ENCODE measurements around the gene PHPT1. TPM values are rescaled to one million over a fixed set of nuclear protein-coding genes. Genes with fewer than 3 reads are reported as not detected.

Gene PHPT1
- total and polyA plus RNA-seq, 8 donors = 31.5 to 168 (median 42.9) TPM

- peaks cover 12 to 56% (median 41%) of the 10 kb centered on the region in 3 donors for H3K27me3 ChIP-seq
- DNase-seq = peak; percentile 91 to 93
- no peaks in the 10 kb centered on the region for H3K9me3 ChIP-seq
- peaks cover 49 to 83% (median 82%) of the 10 kb centered on the region in 4 donors for H3K4me1 ChIP-seq
- H3K27ac ChIP-seq = peak overlapping the region; percentile 85 to 99 (median 92)
- intact Hi-C loops (cut with DNase I; ENCODE audit: low total_unique reads) = no loop called here
- peaks cover 8 to 12% (median 10%) of the 10 kb centered on the region in 4 donors for H3K36me3 ChIP-seq
- 0 to 2% (median 1%) methylated on average over 38 to 48 of the region's 48 CpGs for WGBS, 5 donors
- peak overlapping the region; percentile 55 to 85 (median 61) for H3K4me3 ChIP-seq
- no peak for TF ChIP-seq EP300 (IDR thresholded peaks at IDR 0.05)
- peak; percentile 13 to 93 (median 92) for TF ChIP-seq POLR2AphosphoS5 (IDR thresholded peaks at IDR 0.05)
Measured at GRCh38 chr9:136847826-136848392, 1.3 kb upstream of the PHPT1 start.

GRCh38 chr9:136848393-136849037, 694 bp upstream of the PHPT1 start:
- Histone ChIP-seq H3K4me3 (peak overlapping the region; percentile 55 to 85 (median 61)), H3K36me3 (peaks cover 8 to 12% (median 10%) of the 10 kb centered on the region in 4 donors), H3K27me3 (peaks cover 12 to 50% (median 37%) of the 10 kb centered on the region in 3 donors), H3K9me3 (no peaks in the 10 kb centered on the region), H3K4me1 (peaks cover 43 to 77% (median 76%) of the 10 kb centered on the region in 4 donors), H3K27ac (peak overlapping the region; percentile 85 to 99 (median 92))
- intact Hi-C loops (cut with DNase I; ENCODE audit: low total_unique reads) = no loop called here
- DNase-seq = peak; percentile 44 to 71
- WGBS, 5 donors = 0 to 10% (median 0%) methylated on average over 29 to 49 of the region's 53 CpGs
- TF ChIP-seq POLR2AphosphoS5 (IDR thresholded peaks at IDR 0.05) = no peak
- TF ChIP-seq POLR2A (IDR thresholded peaks at IDR 0.05) = no peak
- TF ChIP-seq CTCF (IDR thresholded peaks at IDR 0.05) = no peak
- no peak for TF ChIP-seq EP300 (IDR thresholded peaks at IDR 0.05)

DNA sequence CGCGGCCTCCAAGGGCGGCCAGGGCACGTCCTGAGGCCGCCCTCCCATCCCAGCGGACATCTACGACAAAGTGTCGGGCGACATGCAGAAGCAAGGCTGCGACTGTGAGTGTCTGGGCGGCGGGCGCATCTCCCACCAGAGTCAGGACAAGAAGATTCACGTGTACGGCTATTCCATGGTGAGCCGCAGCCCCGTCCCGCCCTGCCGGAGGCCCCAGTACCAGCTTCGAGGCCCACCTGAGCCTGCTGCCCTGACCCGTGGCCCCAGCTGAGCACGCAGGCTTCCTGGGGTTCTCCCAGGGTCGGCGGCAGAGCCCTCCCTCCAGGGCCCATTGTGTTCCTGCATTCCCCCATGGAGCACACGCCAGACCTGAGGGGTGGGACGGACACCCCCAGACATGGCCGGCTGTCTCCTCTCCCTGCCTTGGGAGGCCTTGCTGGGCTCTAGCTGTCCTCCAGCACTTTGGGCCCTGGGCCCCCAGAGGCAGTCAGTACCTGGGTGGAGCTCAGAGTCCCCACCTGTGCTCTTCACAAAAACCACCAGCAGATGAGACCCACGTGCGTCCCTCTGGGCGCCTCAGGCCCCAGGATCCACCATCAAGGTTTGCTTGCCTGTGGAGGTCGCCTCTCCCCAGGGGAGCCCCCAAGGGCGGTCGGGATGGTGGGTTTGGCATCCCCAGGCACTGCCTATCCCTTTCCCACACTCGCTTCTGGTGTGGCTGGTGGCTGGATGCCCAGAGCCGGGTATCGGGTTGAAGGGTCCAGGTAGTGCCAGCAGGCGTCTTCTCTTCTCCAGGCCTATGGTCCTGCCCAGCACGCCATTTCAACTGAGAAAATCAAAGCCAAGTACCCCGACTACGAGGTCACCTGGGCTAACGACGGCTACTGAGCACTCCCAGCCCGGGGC, 1.0 kb downstream of the PHPT1 start:
- H3K4me3 ChIP-seq = peak overlapping the region; percentile 55 to 85 (median 61)
- H3K9me3 ChIP-seq = no peaks in the 10 kb centered on the region
- no peak for TF ChIP-seq EP300 (IDR thresholded peaks at IDR 0.05)
- TF ChIP-seq POLR2A (IDR thresholded peaks at IDR 0.05) = no peak
- no peak for TF ChIP-seq POLR2AphosphoS5 (IDR thresholded peaks at IDR 0.05)
- TF ChIP-seq CTCF (IDR thresholded peaks at IDR 0.05) = no peak
- 32 to 58% (median 45%) methylated on average over 27 to 43 of the region's 43 CpGs for WGBS, 5 donors
- no peak for DNase-seq
- intact Hi-C loops (cut with DNase I; ENCODE audit: low total_unique reads) = loop anchor here (10.0 kb wide), 1 partner anchor 95 kb away; the partner anchor contains the start of genes C8G and FBXW5
- peak overlapping the region; percentile 76 to 93 (median 91) for H3K27ac ChIP-seq
- H3K4me1 ChIP-seq = peaks cover 34 to 78% (median 70%) of the 10 kb centered on the region in 4 donors
- H3K36me3 ChIP-seq = peaks cover 8 to 12% (median 10%) of the 10 kb centered on the region in 4 donors
- H3K27me3 ChIP-seq = peaks cover 8 to 34% (median 23%) of the 10 kb centered on the region in 3 donors

GRCh38 chr9:136850866-136851775, 1.9 kb downstream of the PHPT1 start:
- H3K9me3 ChIP-seq = no peaks in the 10 kb centered on the region
- TF ChIP-seq POLR2AphosphoS5 (IDR thresholded peaks at IDR 0.05) = no peak
- TF ChIP-seq EP300 (IDR thresholded peaks at IDR 0.05) = no peak
- TF ChIP-seq POLR2A (IDR thresholded peaks at IDR 0.05) = no peak
- no peak for TF ChIP-seq CTCF (IDR thresholded peaks at IDR 0.05)
- H3K27ac ChIP-seq = no peak overlapping the region
- peaks cover 8 to 12% (median 10%) of the 10 kb centered on the region in 4 donors for H3K36me3 ChIP-seq
- H3K4me1 ChIP-seq = peaks cover 31 to 76% (median 68%) of the 10 kb centered on the region in 4 donors
- intact Hi-C loops (cut with DNase I; ENCODE audit: low total_unique reads) = loop anchor here (10.0 kb wide), 1 partner anchor 94 kb away; the partner anchor contains the start of genes C8G and FBXW5
- H3K27me3 ChIP-seq = peaks cover 0 to 25% (median 13%) of the 10 kb centered on the region in 3 donors
- peak overlapping the region in 2 of 4 donors; percentile 55 to 85 for H3K4me3 ChIP-seq
- peak in 1 of 2 donors; percentile 19 for DNase-seq
- 78 to 89% (median 80%) methylated on average over 13 to 23 of the region's 23 CpGs for WGBS, 5 donors

Data from stomach (tissue), 9 donors.